ENCODE data around the gene DSG4. TPM values are rescaled to one million over a fixed set of nuclear protein-coding genes. Genes with fewer than 3 reads are reported as not detected.
"Not testable (repeated sequence)": the region's sequence is repeated elsewhere in the genome, so short reads cannot be mapped to it uniquely, and the experiment has no call there.

DSG4 gene
- total RNA-seq, 1 experiment from 2014 or later: 0.07 TPM

DNA sequence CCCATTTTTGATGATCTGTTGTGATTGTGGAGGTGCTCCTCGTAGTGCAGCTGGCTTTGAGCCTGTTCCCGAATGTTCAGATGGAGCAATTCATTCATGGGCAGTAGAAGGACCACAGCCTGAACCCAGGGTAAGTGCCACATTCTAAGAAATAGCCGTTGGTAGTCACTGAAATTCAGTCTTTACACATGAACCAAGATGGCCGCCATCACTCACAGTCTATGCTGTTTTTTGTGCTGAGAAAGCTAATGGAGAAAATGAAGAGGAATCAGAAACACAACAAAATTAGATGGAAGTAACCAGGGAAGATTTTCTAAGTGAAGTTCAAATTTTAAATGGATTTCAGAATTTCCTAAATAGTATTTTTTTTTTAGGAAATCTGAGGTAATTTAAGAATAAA lies 33.1 kb upstream of the DSG4 start:
- CTCF ChIA-PET: no interaction called here
- ATAC-seq (no peak), DNase-seq (ENCODE audit: low read depth, low spot score) (no peak)
- no peak overlapping the region for H3K9ac ChIP-seq (ENCODE audit: low read length)
- RAD21 ChIA-PET (ENCODE audit: low non-redundant PET in 1 of 2, low total read pairs in 2 of 2, uncharacterized antibody in 2 of 2, unreplicated experiment in 2 of 2): no interaction called here
- no peaks in the 10 kb centered on the region for H4K20me1 ChIP-seq (ENCODE audit: insufficient read depth)
- no peaks in the 10 kb centered on the region for H3K9me2 ChIP-seq (ENCODE audit: insufficient read depth)
- peak overlapping the region; percentile 79 for H2AFZ ChIP-seq (ENCODE audit: low read depth, low read length, poor library complexity, severe bottlenecking)
- no TSS peak for BruUV-seq (replicated peaks)
- H3K36me3 ChIP-seq (ENCODE audit: control insufficient read depth in 1 of 2, insufficient read depth in 2 of 2, low read length in 2 of 2): no peaks in the 10 kb centered on the region
- POLR2A ChIA-PET: no interaction called here
- no peak overlapping the region for H3K4me3 ChIP-seq (replicated peaks in 1 of 2; ENCODE audit: low read depth in 1 of 2, low read length in 2 of 2)
- H3K27ac ChIP-seq (ENCODE audit: low read depth, low read length): no peak overlapping the region
- no peaks in the 10 kb centered on the region for H3K79me2 ChIP-seq (ENCODE audit: insufficient read depth, low read length)
- H3K9me3 ChIP-seq (ENCODE audit: control insufficient read depth in 1 of 2, insufficient read depth in 1 of 2, low read depth in 1 of 2, low read length in 2 of 2): no peaks in the 10 kb centered on the region
- intact Hi-C loops (cut with micrococcal nuclease): no loop called here
- H3K27me3 ChIP-seq (ENCODE audit: insufficient read depth, low read length): no peaks in the 10 kb centered on the region
- no peak overlapping the region for H3K4me2 ChIP-seq (ENCODE audit: low read length)
- no peaks in the 10 kb centered on the region for H3K4me1 ChIP-seq (ENCODE audit: control insufficient read depth in 1 of 2, insufficient read depth in 2 of 2, low read length in 2 of 2)
- TF ChIP-seq ELF1 (IDR thresholded peaks at IDR 0.05; ENCODE audit: borderline replicate concordance, low read depth) (no peak), CBX3 (IDR thresholded peaks at IDR 0.05; ENCODE audit: low read depth) (no peak), YY1 (IDR thresholded peaks at IDR 0.05; ENCODE audit: extremely low read depth, insufficient replicate concordance, low read depth, low read length) (peak; percentile 55), CTCF (IDR thresholded peaks at IDR 0.05 in 2 of 3, conservative IDR thresholded peaks at IDR 0.05 in 1 of 3; ENCODE audit: borderline replicate concordance in 1 of 3, insufficient read depth in 1 of 3, low read depth in 2 of 3, low read length in 2 of 3) (no peak)

DNA sequence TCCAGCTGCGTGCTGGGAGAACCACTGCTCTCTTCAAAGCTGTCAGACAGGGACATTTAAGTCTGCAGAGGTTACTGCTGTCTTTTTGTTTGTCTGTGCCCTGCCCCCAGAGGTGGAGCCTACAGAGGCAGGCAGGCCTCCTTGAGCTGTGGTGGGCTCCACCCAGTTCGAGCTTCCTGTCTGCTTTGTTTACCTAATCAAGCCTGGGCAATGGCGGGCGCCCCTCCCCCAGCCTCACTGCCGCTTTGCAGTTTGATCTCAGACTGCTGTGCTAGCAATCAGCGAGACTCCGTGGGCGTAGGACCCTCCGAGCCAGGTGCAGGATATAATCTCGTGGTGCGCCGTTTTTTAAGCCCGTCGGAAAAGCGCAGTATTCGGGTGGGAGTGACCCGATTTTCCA lies 23.2 kb upstream of the DSG4 start:
- BruUV-seq (replicated peaks); CTCF ChIA-PET; H2AFZ ChIP-seq (ENCODE audit: low read depth, low read length, poor library complexity, severe bottlenecking): not testable (repeated sequence)

More for the DNA sequence above, 23.2 kb upstream of the DSG4 start:
- H3K36me3 ChIP-seq (ENCODE audit: control insufficient read depth in 1 of 2, insufficient read depth in 2 of 2, low read length in 2 of 2); RAD21 ChIA-PET (ENCODE audit: low non-redundant PET in 1 of 2, low total read pairs in 2 of 2, uncharacterized antibody in 2 of 2, unreplicated experiment in 2 of 2); H4K20me1 ChIP-seq (ENCODE audit: insufficient read depth); H3K27me3 ChIP-seq (ENCODE audit: insufficient read depth, low read length); H3K9me2 ChIP-seq (ENCODE audit: insufficient read depth); H3K4me3 ChIP-seq (replicated peaks in 1 of 2; ENCODE audit: low read depth in 1 of 2, low read length in 2 of 2); intact Hi-C loops (cut with micrococcal nuclease); POLR2A ChIA-PET; H3K79me2 ChIP-seq (ENCODE audit: insufficient read depth, low read length); H3K9ac ChIP-seq (ENCODE audit: low read length); H3K4me1 ChIP-seq (ENCODE audit: control insufficient read depth in 1 of 2, insufficient read depth in 2 of 2, low read length in 2 of 2); H3K9me3 ChIP-seq (ENCODE audit: control insufficient read depth in 1 of 2, insufficient read depth in 1 of 2, low read depth in 1 of 2, low read length in 2 of 2); H3K4me2 ChIP-seq (ENCODE audit: low read length); DNase-seq (ENCODE audit: low read depth, low spot score); H3K27ac ChIP-seq (ENCODE audit: low read depth, low read length); ATAC-seq: not testable (repeated sequence)
